Measurements from ENCODE around the gene SLC2A10.

Gene SLC2A10

DNA sequence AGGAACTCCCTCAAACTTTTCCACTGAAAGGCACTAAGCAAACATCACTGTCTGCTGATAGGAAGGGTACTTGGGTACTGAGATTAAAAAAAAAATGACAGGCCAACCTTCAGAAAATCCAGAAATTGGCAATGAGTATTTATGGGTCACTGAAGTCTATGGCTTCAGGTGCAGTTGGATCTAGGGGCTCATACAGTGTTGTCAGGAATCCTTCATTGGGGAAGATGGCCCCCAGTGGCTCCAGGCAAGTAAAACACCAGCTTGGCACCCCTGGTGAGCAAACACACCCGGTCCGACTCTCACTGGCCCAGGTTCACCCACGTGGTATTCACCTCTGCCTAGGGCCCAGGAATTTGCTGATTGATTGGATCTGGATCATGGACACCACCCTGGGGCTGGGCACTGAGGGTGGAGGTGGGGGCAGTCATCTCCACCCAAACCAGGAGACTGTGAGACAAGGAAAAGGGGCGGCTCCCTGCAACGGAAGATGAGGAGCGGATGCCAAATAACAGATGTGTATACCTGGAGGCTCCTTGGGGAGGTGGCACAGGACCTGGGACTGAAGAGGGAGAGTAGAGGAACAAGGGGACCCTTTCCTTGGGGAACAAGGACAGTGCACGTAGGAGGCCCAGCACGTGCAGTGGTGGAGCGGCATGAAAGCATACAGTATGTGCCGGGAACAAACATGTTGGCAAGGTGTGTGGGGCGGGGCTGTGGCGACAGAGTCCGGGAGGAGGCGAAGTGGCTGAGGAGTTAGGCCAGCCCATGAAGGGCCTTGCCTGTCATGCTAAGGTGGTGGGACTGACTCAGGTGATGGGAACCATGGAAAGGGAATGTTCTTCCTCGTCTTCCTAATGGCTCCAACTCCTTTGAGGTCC lies 4.7 kb downstream of the SLC2A10 start:
- H3K9me3 ChIP-seq (ENCODE audit: control insufficient read depth, insufficient read depth, low read depth, low read length), result no peaks in the 10 kb centered on the region
- H3K4me3 ChIP-seq (ENCODE audit: low read depth, low read length), result no peak overlapping the region
- ChIA-PET CTCF (no interaction called here), POLR2A (no interaction called here)
- TF ChIP-seq, protein P1, sequence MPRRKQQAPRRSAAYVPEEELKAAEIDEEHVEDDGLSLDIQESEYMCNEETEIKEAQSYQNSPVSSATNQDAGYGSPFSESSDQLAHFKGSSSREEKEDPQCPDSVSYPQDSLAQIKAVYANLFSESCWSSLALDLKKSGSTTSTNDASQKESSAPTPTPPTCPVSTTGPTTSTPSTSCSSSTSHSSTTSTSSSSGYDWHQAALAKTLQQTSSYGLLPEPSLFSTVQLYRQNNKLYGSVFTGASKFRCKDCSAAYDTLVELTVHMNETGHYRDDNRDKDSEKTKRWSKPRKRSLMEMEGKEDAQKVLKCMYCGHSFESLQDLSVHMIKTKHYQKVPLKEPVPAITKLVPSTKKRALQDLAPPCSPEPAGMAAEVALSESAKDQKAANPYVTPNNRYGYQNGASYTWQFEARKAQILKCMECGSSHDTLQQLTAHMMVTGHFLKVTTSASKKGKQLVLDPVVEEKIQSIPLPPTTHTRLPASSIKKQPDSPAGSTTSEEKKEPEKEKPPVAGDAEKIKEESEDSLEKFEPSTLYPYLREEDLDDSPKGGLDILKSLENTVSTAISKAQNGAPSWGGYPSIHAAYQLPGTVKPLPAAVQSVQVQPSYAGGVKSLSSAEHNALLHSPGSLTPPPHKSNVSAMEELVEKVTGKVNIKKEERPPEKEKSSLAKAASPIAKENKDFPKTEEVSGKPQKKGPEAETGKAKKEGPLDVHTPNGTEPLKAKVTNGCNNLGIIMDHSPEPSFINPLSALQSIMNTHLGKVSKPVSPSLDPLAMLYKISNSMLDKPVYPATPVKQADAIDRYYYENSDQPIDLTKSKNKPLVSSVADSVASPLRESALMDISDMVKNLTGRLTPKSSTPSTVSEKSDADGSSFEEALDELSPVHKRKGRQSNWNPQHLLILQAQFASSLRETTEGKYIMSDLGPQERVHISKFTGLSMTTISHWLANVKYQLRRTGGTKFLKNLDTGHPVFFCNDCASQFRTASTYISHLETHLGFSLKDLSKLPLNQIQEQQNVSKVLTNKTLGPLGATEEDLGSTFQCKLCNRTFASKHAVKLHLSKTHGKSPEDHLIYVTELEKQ (tag by site-specific recombination; IDR thresholded peaks at IDR 0.05; ENCODE audit: borderline replicate concordance), result no peak
- TF ChIP-seq ZNF623 (tag by site-specific recombination; IDR thresholded peaks at IDR 0.05) (no peak), KLF1 (tag by site-specific recombination; IDR thresholded peaks at IDR 0.05) (0 out of 2 replicates have a peak, but pooled peaks have one; percentile 19)
- TF ChIP-seq, protein P2, sequence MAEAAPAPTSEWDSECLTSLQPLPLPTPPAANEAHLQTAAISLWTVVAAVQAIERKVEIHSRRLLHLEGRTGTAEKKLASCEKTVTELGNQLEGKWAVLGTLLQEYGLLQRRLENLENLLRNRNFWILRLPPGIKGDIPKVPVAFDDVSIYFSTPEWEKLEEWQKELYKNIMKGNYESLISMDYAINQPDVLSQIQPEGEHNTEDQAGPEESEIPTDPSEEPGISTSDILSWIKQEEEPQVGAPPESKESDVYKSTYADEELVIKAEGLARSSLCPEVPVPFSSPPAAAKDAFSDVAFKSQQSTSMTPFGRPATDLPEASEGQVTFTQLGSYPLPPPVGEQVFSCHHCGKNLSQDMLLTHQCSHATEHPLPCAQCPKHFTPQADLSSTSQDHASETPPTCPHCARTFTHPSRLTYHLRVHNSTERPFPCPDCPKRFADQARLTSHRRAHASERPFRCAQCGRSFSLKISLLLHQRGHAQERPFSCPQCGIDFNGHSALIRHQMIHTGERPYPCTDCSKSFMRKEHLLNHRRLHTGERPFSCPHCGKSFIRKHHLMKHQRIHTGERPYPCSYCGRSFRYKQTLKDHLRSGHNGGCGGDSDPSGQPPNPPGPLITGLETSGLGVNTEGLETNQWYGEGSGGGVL (tag by site-specific recombination; IDR thresholded peaks at IDR 0.05), result no peak
- H3K27ac ChIP-seq (ENCODE audit: extremely low read depth, low read depth, low read length), result no peak overlapping the region
- no peaks in the 10 kb centered on the region for H3K36me3 ChIP-seq (ENCODE audit: control insufficient read depth in 2 of 2, insufficient read depth in 1 of 2, low read length in 2 of 2)
- H3K4me1 ChIP-seq (ENCODE audit: control insufficient read depth, insufficient read depth, low read length), result no peaks in the 10 kb centered on the region

DNA sequence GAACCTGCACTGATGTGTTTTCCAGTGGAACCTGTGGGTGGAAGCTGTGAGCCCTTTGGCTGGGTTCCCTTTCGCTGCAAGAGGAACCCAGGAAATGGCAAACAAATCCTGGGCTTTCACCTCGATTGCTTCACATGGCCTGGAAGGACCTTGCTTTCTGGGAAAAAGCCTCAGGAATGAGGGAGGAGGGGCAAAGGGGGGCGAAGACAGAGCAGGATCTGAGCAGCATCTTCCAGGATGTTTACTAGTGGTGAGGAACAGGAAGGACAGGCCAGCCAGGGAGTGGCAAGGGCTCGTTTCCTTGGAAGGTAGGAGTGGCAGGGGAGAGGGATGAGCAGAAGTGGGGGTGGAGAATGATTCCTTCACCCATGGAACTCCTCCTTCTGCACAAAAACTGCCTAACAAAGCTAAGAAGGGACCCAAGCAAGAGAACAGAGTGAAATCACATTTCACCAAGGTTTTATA lies 5.9 kb downstream of the SLC2A10 start:
- CTCF ChIA-PET, result no interaction called here
- Histone ChIP-seq H3K4me3 (ENCODE audit: low read depth, low read length) (no peak overlapping the region), H3K9me3 (ENCODE audit: control insufficient read depth, insufficient read depth, low read depth, low read length) (no peaks in the 10 kb centered on the region), H3K36me3 (ENCODE audit: control insufficient read depth in 2 of 2, insufficient read depth in 1 of 2, low read length in 2 of 2) (no peaks in the 10 kb centered on the region), H3K4me1 (ENCODE audit: control insufficient read depth, insufficient read depth, low read length) (no peaks in the 10 kb centered on the region), H3K27ac (ENCODE audit: extremely low read depth, low read depth, low read length) (no peak overlapping the region)
- POLR2A ChIA-PET, result interaction anchor here (1.5 kb wide), 1 partner anchor 26 kb away, joined by 6 read pairs; the partner anchor contains the start of gene TP53RK
- TF ChIP-seq, protein P3, sequence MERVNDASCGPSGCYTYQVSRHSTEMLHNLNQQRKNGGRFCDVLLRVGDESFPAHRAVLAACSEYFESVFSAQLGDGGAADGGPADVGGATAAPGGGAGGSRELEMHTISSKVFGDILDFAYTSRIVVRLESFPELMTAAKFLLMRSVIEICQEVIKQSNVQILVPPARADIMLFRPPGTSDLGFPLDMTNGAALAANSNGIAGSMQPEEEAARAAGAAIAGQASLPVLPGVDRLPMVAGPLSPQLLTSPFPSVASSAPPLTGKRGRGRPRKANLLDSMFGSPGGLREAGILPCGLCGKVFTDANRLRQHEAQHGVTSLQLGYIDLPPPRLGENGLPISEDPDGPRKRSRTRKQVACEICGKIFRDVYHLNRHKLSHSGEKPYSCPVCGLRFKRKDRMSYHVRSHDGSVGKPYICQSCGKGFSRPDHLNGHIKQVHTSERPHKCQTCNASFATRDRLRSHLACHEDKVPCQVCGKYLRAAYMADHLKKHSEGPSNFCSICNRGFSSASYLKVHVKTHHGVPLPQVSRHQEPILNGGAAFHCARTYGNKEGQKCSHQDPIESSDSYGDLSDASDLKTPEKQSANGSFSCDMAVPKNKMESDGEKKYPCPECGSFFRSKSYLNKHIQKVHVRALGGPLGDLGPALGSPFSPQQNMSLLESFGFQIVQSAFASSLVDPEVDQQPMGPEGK (tag by site-specific recombination; IDR thresholded peaks at IDR 0.05), result no peak
- TF ChIP-seq ZNF155 (tag by site-specific recombination; IDR thresholded peaks at IDR 0.05) (no peak), ZNF426 (tag by site-specific recombination; IDR thresholded peaks at IDR 0.05) (no peak), GLIS2 (tag by site-specific recombination; IDR thresholded peaks at IDR 0.05) (no peak), BCL11A (tag by site-specific recombination; IDR thresholded peaks at IDR 0.05; ENCODE audit: low read depth) (no peak)
- TF ChIP-seq, protein P4, sequence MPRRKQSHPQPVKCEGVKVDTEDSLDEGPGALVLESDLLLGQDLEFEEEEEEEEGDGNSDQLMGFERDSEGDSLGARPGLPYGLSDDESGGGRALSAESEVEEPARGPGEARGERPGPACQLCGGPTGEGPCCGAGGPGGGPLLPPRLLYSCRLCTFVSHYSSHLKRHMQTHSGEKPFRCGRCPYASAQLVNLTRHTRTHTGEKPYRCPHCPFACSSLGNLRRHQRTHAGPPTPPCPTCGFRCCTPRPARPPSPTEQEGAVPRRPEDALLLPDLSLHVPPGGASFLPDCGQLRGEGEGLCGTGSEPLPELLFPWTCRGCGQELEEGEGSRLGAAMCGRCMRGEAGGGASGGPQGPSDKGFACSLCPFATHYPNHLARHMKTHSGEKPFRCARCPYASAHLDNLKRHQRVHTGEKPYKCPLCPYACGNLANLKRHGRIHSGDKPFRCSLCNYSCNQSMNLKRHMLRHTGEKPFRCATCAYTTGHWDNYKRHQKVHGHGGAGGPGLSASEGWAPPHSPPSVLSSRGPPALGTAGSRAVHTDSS (tag by site-specific recombination; IDR thresholded peaks at IDR 0.05), result no peak
